GM12872 (cell line): ENCODE data around the gene MARCHF10.

Experiments
- TF ChIP-seq, protein P1 (sequence below): IDR thresholded peaks from 3 replicates; pipeline ENCODE4 v1.5.1; 2011; ENCODE audit warnings: low read depth, mild to moderate bottlenecking, low read length, moderate library complexity; ENCODE audit not compliant: insufficient read depth

The MARCHF10 gene

DNA sequence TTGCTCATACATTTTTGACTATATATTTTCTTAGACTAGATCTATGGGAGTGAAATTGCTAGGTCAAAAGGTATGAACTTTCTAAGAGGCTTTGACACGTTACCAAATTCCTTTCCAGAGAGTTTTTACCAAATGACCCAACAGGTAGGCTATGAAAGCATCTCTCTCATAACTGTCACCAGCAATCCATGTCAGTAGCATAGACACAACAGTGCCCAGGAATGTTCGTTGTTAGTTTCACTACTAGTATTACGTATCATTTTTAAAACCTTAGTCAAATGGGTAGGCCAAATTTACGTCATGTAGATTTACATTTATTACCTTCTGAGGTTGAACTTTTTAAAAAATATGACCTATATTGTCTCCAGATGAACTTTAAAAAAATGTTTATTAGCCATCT is 66.8 kb downstream of the MARCHF10 start:
- TF ChIP-seq, protein P1, sequence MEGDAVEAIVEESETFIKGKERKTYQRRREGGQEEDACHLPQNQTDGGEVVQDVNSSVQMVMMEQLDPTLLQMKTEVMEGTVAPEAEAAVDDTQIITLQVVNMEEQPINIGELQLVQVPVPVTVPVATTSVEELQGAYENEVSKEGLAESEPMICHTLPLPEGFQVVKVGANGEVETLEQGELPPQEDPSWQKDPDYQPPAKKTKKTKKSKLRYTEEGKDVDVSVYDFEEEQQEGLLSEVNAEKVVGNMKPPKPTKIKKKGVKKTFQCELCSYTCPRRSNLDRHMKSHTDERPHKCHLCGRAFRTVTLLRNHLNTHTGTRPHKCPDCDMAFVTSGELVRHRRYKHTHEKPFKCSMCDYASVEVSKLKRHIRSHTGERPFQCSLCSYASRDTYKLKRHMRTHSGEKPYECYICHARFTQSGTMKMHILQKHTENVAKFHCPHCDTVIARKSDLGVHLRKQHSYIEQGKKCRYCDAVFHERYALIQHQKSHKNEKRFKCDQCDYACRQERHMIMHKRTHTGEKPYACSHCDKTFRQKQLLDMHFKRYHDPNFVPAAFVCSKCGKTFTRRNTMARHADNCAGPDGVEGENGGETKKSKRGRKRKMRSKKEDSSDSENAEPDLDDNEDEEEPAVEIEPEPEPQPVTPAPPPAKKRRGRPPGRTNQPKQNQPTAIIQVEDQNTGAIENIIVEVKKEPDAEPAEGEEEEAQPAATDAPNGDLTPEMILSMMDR = no peak

GRCh38 chr17:62739645-62740388 is 68.3 kb downstream of the MARCHF10 start:
- TF ChIP-seq, protein P1 = no peak

DNA sequence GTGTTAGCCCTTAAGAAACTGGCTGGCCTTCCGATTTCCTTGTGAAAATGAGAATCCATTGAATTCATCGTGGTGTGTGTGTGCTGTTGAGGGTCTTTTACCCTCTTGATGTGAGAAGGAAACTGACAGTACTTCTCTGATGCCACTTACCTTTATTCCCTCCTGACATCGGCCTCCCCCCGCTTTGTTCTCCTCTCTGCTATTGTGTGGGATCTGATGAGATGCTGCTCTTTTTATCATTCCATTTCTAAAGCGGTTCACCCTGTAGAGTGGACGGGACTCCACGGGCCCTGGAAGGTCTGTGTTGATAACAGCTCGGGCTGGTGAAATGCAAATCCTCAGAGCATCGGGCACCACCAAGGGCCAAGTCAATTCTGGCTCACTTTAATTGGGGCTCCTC is 69.8 kb downstream of the MARCHF10 start:
- TF ChIP-seq, protein P1 = no peak

GRCh38 chr17:62737513-62737912 is 70.6 kb downstream of the MARCHF10 start:
- TF ChIP-seq, protein P1 = no peak

GRCh38 chr17:62735044-62735651 is 73.0 kb downstream of the MARCHF10 start:
- TF ChIP-seq, protein P1 = no peak

DNA sequence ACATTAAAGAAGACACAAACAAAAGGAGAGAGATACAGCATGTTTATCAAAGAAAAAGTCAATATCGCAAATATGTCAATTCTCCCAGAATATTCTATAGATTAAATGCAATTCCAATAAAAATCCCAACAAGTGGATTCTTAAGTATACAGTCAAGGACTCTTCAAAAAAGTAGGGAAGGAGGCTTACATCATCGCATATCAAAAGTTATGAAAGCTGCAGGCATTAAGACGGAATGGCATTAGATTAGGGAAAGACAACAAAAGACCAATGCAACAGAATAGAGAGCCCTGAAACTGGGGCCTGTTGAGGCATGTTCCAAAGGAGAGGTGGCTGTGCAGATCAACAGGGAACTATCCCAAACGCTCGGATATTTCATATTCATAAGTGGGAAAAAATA is 76.0 kb downstream of the MARCHF10 start:
- TF ChIP-seq, protein P1 = no peak

DNA sequence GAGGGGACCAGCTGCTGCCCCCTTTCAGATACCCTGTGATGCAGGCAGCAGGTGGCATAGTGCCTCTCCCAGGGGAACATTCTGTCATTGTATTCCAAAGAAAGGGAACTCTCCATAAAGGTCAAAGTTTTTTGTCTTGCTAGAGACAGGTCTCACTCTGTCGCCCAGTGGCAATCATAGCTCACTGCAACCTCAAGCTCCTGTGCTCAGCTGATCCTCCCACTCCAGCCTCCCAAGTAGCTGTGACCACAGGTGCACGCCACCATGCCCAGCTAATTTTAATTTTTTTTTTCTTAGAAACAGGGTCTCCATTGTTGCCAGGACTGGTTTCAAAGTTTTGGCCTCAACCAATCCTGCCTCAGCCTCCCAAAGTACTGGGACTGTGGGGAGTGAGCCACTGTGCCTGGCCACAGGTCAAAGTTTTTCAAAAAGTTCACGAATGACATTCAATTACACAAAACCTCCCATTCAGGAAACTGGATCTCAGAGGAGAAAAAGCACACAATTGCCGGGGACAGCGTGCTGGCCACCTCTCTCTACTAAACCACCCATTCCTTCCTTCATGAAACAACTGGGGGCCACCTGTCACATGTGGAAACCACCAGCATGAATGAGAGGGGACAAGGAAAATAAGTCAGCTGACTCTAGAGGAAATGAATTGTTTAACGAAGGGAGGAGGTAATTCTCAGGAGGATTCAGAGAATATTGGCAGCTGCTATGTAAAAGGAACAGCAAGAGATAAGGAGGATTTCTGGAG is 80.0 kb downstream of the MARCHF10 start:
- TF ChIP-seq, protein P1 = 0 out of 3 replicates have a peak, but pooled peaks have one; percentile 26
